OCI-LY3 (cell line): ENCODE results near the gene NRM.

Experiments
- CTCF ChIP-seq: fragments of 200-600, 300-600 bp; sonication (generic); IDR thresholded peaks from 2 replicates; pipeline ENCODE4 v1.5.1; 2014; ENCODE audit warnings: antibody characterized with exemption, low read length, low read depth
- EZH2phosphoT487 ChIP-seq: fragments of 200-600 bp; shearing (Covaris generic); IDR thresholded peaks from 2 replicates; pipeline ENCODE4 v1.6.1; 2018; ENCODE audit warnings: antibody characterized with exemption, mixed run types, low read depth

GRCh38 chr6:30655743-30656094 is 35.1 kb downstream of the NRM start:
- TF ChIP-seq CTCF (no peak), EZH2phosphoT487 (no peak)
